Stromal cell of bone marrow (primary cell): ENCODE results near the gene PSMD1.
"Not testable (repeated sequence)": the region's sequence is repeated elsewhere in the genome, so short reads cannot be mapped to it uniquely, and the experiment has no call there.

ENCODE experiments used
- DNase-seq: peaks from one replicate; pipeline ENCODE4 v3.0.0-alpha.2; 2012; ENCODE audit warnings: low read depth

Gene PSMD1

GRCh38 chr2:231058761-231059550 is 2.3 kb downstream of the PSMD1 start:
- peak; percentile 32 for DNase-seq

GRCh38 chr2:231059756-231060155 is 3.1 kb downstream of the PSMD1 start:
- DNase-seq, result no peak

- DNase-seq, result no peak
Observed at GRCh38 chr2:231062776-231063175, 6.1 kb downstream of the PSMD1 start.

GRCh38 chr2:231063347-231063746 is 6.7 kb downstream of the PSMD1 start:
- no peak for DNase-seq

- DNase-seq, result no peak
Observed at GRCh38 chr2:231065966-231066365, 9.3 kb downstream of the PSMD1 start.

GRCh38 chr2:231067531-231067930 is 10.9 kb downstream of the PSMD1 start:
- DNase-seq, result not testable (repeated sequence)

- DNase-seq, result no peak
Observed at GRCh38 chr2:231068525-231069222, 12.0 kb downstream of the PSMD1 start.

GRCh38 chr2:231069379-231070054 is 12.8 kb downstream of the PSMD1 start:
- peak; percentile 44 for DNase-seq

GRCh38 chr2:231084565-231084964 is 27.9 kb downstream of the PSMD1 start:
- DNase-seq, result no peak

- no peak for DNase-seq
Observed at GRCh38 chr2:231088754-231089153, 32.1 kb downstream of the PSMD1 start.

GRCh38 chr2:231093933-231094332 is 37.3 kb downstream of the PSMD1 start:
- DNase-seq, result no peak

GRCh38 chr2:231094736-231095346 is 38.2 kb downstream of the PSMD1 start:
- DNase-seq, result no peak

- DNase-seq, result no peak
Observed at GRCh38 chr2:231099918-231100317, 43.3 kb downstream of the PSMD1 start.

- not testable (repeated sequence) for DNase-seq
Observed at GRCh38 chr2:231100321-231100720, 43.7 kb downstream of the PSMD1 start.

- no peak for DNase-seq
Observed at GRCh38 chr2:231100990-231101389, 44.3 kb downstream of the PSMD1 start.

- DNase-seq, result no peak
Observed at GRCh38 chr2:231102772-231103171, 46.1 kb downstream of the PSMD1 start.

- peak; percentile 60 for DNase-seq
Observed at GRCh38 chr2:231104115-231104713, 47.5 kb downstream of the PSMD1 start.

GRCh38 chr2:231110551-231110950 is 53.9 kb downstream of the PSMD1 start:
- DNase-seq, result no peak

GRCh38 chr2:231111987-231112386 is 55.3 kb downstream of the PSMD1 start:
- no peak for DNase-seq

- DNase-seq, result no peak
Observed at GRCh38 chr2:231113489-231113888, 56.8 kb downstream of the PSMD1 start.

- DNase-seq, result no peak
Observed at GRCh38 chr2:231115651-231116050, 59.0 kb downstream of the PSMD1 start.

GRCh38 chr2:231117148-231117547 is 60.5 kb downstream of the PSMD1 start:
- no peak for DNase-seq
